Medulla oblongata (tissue), 1 donor: ENCODE results near the gene EGFLAM.
A peak's percentile ranks its signal among the peaks of the same experiment; 100 is the strongest.

Experiments used
- DNase-seq: peaks from one replicate; pipeline ENCODE4 v3.0.0-alpha.2; 2015; ENCODE audit errors: extremely low spot score

Gene EGFLAM

GRCh38 chr5:38265546-38266179, 7.3 kb downstream of the EGFLAM start:
- DNase-seq, result peak; percentile 46

- DNase-seq, result no peak
Measured at GRCh38 chr5:38267372-38267771, 9.0 kb downstream of the EGFLAM start.

GRCh38 chr5:38273626-38274025, 15.3 kb downstream of the EGFLAM start:
- no peak for DNase-seq

- no peak for DNase-seq
Measured at GRCh38 chr5:38274370-38274769, 16.0 kb downstream of the EGFLAM start.

- DNase-seq, result peak; percentile 7
Measured at GRCh38 chr5:38284384-38284783, 26.0 kb downstream of the EGFLAM start.

GRCh38 chr5:38285226-38285625, 26.9 kb downstream of the EGFLAM start:
- peak; percentile 17 for DNase-seq

- DNase-seq, result no peak
Measured at GRCh38 chr5:38286002-38286401, 27.6 kb downstream of the EGFLAM start.

GRCh38 chr5:38287124-38287523, 28.8 kb downstream of the EGFLAM start:
- no peak for DNase-seq

GRCh38 chr5:38289457-38289856, 31.1 kb downstream of the EGFLAM start:
- no peak for DNase-seq

GRCh38 chr5:38290028-38290653, 31.8 kb downstream of the EGFLAM start:
- no peak for DNase-seq

- DNase-seq, result no peak
Measured at GRCh38 chr5:38291355-38291754, 33.0 kb downstream of the EGFLAM start.

GRCh38 chr5:38292228-38292627, 33.9 kb downstream of the EGFLAM start:
- DNase-seq, result no peak

- DNase-seq, result no peak
Measured at GRCh38 chr5:38295751-38296150, 37.4 kb downstream of the EGFLAM start.

- DNase-seq, result no peak
Measured at GRCh38 chr5:38297830-38298608, 39.7 kb downstream of the EGFLAM start.

GRCh38 chr5:38299585-38299984, 41.2 kb downstream of the EGFLAM start:
- no peak for DNase-seq

GRCh38 chr5:38305148-38305547, 46.8 kb downstream of the EGFLAM start:
- DNase-seq, result no peak

GRCh38 chr5:38307845-38308244, 49.5 kb downstream of the EGFLAM start:
- DNase-seq, result no peak

GRCh38 chr5:38316544-38317224, 58.3 kb downstream of the EGFLAM start:
- DNase-seq, result no peak

GRCh38 chr5:38317868-38318267, 59.5 kb downstream of the EGFLAM start:
- DNase-seq, result no peak

- DNase-seq, result no peak
Measured at GRCh38 chr5:38319491-38319890, 61.1 kb downstream of the EGFLAM start.

GRCh38 chr5:38321978-38322377, 63.6 kb downstream of the EGFLAM start:
- no peak for DNase-seq

- DNase-seq, result no peak
Measured at GRCh38 chr5:38323645-38324295, 65.4 kb downstream of the EGFLAM start.
